T-helper 2 cell (primary cell): ENCODE measurements around the gene PPAT.
"Not testable (repeated sequence)": the region's sequence is repeated elsewhere in the genome, so short reads cannot be mapped to it uniquely, and the experiment has no call there.

ENCODE experiments used
- DNase-seq, 5 experiments: peaks; one replicate each; pipeline versions ENCODE4 v3.0.0 to v3.0.0-alpha.2; 2012 to 2022
- total RNA-seq, 2 donors: gene quantifications; one replicate each; lab custom pipeline; 2026; lab: John Stamatoyannopoulos, UW

Gene PPAT
- 15.9 to 17.2 reads per million in 2 donors for total RNA-seq

DNA sequence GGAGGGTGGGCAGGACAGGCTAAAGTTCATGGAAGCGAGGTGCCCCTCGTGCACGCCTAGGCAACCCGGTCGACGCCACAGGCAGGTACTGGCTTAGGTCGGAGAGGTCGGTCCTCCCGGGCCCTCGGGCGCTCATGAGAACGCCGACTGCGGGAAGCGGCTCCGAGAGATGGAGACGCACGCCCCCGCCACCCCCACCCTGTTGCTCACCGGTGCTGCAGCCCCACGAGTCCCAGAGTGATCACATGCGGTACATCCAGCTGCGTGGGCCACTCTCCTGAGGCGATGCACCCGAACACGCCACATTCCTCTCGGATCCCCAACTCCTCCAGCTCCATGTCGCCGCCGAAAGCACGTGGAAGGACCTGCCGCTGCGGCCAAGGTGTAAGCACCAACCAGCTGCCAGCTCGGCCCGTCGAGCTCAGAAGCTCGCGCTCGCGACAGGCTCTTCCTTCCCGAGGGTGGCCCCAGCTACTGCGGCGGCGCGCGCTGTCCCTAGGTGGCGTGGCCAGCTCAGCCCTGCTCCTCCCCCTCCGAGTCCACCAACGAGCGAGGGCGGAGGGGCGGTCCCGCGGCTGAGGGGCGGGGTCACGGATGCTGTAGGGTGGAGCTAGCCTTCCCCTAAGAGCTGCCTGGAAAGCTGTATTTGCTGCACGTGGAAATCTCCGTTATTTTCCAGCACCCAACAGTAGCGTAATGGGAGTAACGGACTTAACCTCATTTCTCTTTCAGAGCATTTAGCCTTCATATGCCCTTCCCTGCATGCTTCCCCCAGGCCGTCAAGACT is at the start of gene PPAT:
Gene PPAT, minus strand, starts transcription at position 476 of the 787 bp plus-strand sequence. Its CDS starts 138 bp downstream, at position 338.
- DNase-seq = peak; percentile 96 to 99 (median 98)

GRCh38 chr4:56480691-56481090 is 45.3 kb upstream of the PPAT start:
- DNase-seq = no peak

GRCh38 chr4:56477192-56477702 is 41.8 kb upstream of the PPAT start:
- no peak for DNase-seq

DNA sequence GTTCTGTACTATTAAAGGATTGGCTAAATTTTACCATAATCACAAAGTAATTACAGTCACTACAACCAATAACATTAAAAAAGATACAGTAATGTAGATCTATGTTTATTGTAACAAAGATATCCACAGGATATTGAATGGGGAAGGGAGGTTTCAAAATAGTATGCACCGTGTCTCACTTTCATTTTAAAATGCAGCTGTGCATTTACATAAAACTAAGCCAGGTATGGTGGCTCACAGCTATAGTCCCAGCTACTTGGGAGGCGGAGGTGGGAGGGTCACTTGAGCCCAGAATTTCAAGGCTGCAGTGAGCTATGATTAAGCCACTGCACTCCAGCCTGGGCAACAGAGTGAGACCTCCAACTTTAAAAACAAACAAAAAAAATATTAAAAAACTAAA is 40.5 kb upstream of the PPAT start:
- DNase-seq = no peak

GRCh38 chr4:56469489-56470210 is 34.2 kb upstream of the PPAT start:
- DNase-seq = peak in 1 of 5 experiments; percentile 75

GRCh38 chr4:56468097-56468422 is 32.6 kb upstream of the PPAT start:
- DNase-seq = peak in 2 of 5 experiments; percentile 7 to 72

- peak; percentile 82 to 98 (median 83) for DNase-seq
These were observed 32.1 kb upstream of the PPAT start, which contains the start of gene SRP72 for GRCh38 chr4:56467284-56468096. TSS of gene SRP72 (plus strand) at chr4:56467617. CDS start at chr4:56467636, 19 bp downstream.

DNA sequence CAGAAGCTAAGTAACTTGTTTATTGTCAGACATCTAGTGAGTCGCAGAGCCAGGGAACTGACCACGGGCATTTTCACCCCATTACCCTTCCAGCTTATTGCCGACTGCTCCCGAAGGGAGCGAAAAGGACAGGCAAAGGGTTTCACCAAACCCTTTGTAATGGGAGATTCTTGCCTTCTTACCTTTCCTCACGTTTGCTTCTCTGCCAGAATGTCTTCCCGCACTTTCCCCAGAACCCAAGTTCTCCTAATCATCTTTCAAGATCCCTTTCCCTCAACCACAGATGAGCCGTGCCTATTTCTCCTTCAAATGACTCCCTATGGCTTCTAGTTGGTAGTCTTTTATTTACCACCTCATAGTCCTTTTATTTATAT is 31.5 kb upstream of the PPAT start:
- no peak for DNase-seq

DNA sequence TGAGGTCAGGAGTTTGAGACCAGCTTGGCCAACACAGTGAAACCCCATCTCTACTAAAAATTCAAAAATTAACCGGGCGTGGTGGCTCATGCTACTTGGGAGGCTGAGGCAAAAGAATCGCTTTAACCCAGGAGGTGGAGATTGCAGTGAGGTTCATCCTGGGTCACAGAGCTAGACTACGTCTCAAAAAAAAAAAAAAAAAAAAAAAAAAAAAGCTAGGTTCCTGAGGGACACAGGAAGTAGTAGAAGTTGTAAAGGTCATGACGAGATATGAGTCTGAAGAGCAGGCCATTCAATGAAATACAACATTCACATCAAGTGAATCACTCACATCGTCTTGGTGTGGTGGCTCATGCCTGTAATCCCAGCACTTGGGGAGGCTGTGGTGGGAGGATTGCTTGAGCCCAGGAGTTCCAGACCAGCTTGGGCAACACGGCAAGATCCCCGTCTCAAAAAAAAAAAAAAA is 30.9 kb upstream of the PPAT start:
- peak in 2 of 5 experiments; percentile 2 to 74 for DNase-seq

DNA sequence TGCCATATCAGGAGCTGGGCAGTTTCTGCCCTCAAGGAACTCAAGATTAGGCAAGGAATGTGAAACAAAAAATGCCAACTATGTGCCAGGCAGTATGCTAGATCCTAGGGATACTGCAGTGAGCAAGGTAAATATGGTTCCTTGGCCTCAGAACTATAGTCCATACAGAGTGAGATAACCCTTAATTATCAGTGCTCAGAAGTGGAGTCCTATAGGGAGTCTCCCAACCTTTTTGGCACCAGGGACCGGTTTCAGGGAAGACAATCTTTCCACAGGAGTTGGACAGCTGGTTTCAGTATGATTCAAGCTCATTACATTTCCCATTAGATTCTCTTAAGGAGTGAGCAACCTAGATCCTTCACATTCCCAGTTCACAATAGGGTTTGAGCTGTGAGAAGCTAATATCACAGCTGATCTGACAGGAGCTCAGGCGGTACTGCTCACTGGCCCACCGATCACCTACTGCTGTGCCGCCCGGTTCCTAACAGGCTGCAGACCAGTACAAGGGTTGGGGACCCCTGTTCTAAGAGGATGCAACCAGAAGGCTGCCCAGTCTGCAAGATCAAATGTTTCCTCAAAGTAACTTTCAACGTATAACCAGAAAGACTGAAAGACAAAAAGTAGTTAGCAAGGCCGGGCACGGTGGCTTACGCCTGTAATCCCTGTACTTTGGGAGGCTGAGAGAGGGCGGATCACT is 30.3 kb upstream of the PPAT start:
- no peak for DNase-seq

DNA sequence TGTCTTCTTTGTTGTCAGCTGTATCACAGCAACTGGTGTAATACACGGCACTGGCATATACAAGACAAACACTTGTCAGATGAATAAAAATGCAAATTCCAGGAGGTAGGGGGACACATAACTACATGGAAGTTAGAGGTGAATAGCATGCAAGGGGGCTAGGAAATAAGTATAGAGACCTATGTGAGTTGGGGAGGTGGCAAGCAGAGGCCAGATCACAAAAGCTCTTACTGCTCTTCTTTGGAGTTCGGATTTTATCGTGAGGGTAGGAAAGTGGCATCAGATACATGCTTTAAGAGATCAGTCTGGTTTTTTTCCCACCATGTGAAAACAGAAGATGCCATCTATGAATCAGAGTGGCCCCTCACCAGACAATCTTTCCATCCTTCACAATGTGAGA is 29.2 kb upstream of the PPAT start:
- DNase-seq = no peak

GRCh38 chr4:56463711-56464110 is 28.3 kb upstream of the PPAT start:
- DNase-seq = no peak

- no peak for DNase-seq
These were observed 26.7 kb upstream of the PPAT start for GRCh38 chr4:56462157-56462556.

- DNase-seq = no peak
These were observed 24.7 kb upstream of the PPAT start for GRCh38 chr4:56460085-56460484.

- no peak for DNase-seq
These were observed 14.9 kb upstream of the PPAT start for GRCh38 chr4:56450342-56450741.

DNA sequence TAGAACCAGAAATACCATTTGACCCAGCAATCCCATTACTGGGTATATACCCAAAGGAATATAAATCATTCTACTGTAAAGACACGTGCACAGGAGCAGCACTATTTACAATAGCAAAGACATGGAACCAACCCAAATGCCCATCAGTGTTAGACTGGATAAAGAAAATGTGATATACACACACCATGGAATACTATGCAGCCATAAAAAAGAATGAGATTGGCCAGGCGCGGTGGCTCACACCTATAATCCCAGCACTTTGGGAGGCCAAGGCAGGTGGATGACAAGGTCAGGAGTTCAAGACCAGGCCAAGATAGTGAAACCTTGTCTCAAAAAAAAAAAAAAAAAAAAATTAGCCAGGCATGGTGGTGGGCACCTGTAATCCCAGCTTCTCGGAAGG is 14.1 kb upstream of the PPAT start:
- DNase-seq = not testable (repeated sequence)

DNA sequence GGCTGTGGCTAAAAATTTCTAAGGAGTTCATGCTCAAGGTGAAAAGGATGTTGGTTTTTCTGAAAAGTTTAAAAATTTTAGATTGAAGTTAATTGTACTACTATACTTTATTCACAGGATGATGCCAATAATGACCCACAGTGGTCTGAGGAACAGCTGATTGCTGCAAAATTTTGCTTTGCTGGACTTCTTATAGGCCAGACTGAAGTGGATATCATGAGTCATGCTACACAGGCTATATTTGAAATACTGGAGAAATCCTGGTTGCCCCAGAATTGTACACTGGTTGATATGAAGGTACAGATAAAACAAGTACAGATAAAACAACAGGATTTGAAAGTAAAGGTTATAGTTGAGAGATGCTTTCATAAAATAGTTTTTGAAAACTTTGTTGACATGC is 12.9 kb upstream of the PPAT start:
- no peak for DNase-seq

DNA sequence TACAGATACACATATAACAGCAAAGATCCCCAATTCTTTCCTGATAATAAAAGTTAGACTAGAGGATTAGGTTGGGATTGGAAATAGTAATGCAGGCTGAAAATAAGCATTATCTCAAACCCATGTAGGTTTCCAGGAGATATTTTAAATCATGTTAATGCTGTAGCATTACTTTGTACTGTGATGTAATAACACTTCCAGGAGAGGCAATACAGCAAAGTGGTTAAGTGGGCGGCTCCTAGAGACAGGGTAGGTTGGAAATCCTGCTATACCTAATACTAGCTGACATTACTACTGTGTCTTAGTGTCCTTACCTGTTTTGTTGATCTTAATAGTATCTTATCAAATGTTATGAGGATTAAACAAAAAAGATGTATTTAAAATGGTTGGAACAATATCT is 10.3 kb upstream of the PPAT start:
- DNase-seq = no peak

GRCh38 chr4:56444719-56445118 is 9.3 kb upstream of the PPAT start:
- DNase-seq = no peak

GRCh38 chr4:56440983-56441382 is 5.6 kb upstream of the PPAT start:
- no peak for DNase-seq

DNA sequence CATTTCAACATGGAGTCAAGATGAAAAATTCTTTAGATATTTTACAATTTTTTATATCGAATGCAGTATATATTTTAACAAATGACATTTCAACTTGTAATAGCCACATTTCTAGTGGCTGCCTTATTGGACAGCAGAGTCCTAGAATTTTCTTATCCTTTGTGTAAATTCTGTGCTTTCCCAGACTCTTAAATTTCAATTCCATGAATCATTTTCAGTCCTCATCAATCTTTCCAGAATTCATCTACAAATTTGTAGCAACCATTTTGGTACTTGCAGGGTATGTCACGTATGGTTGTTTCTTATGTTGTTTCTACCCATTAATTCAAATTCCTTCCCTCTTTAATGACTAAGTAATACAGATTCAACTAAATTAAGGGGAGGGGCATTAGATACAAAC is 3.4 kb upstream of the PPAT start:
- no peak for DNase-seq

DNA sequence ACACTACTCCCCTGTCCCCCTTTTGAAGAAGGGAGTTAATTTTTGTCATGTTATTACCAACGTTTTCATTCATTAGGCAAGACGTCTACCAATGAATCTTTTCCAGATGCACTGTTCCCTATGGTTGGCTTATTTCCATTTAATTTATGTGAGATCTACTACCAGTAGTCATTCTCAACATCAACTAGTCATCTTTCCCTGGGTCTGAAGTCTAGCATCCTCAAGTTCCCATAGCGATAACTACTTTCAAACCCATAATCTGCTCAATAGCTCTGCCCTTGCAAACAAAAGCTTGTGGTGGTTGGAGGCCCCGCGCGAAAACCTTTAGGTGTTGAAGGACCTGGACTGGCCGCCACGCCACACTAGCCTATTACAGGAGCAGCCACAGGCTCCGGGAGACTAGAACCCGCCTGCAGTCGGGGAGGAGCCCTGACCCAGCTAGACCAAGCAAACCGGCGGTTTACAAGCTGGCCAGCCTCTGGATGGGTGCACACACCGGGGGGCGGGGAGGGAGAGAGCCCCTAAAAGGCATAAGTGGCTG is 746 bp downstream of the PPAT start:
- peak in 3 of 5 experiments; percentile 2 to 44 (median 6) for DNase-seq
